H1 (cell line): Measurements from ENCODE around the gene SWI5. TPM values are rescaled to one million over a fixed set of nuclear protein-coding genes. Genes with fewer than 3 reads are reported as not detected.

Experiments used
- CTCF ChIA-PET: fragments of 300-600 bp; sonication (Branson Sonifier 250); formaldehyde crosslinking; loops from one replicate; lab custom pipeline; 2021; ENCODE audit not compliant: partially characterized antibody; lab: Charles Lee
- POLR2A ChIA-PET: fragments of 300-600 bp; sonication (Branson Sonifier 250); formaldehyde crosslinking; loops from one replicate; lab custom pipeline; 2021; ENCODE audit warnings: inconsistent platforms; ENCODE audit not compliant: partially characterized antibody; lab: Charles Lee
- DNase-seq, 2 experiments: peaks; one replicate each; pipeline versions ENCODE4 v3.0.0 to v3.0.0-alpha.2; 2010 to 2022; ENCODE audit warnings: low spot score in 2 of 2, low read depth in 1 of 2, mixed read lengths in 1 of 2
- FAIRE-seq: peaks from 2 replicates; lab custom pipeline; 2011; peaks lifted over from hg19 to GRCh38; lab: Jason Lieb, UNC
- H2AFZ ChIP-seq: 2 replicates; pipeline ENCODE4 v1.8.1; 2012; ENCODE audit warnings: low read length, inconsistent platforms
- H2AK5ac ChIP-seq: 2 replicates; pipeline ENCODE4 v1.6.1; 2013; ENCODE audit warnings: low read depth, low read length
- H2BK120ac ChIP-seq: replicated peaks from 2 replicates; pipeline ENCODE3; 2013; ENCODE audit warnings: low read depth, low read length, inconsistent platforms
- H2BK12ac ChIP-seq: 2 replicates; pipeline ENCODE4 v1.6.1; 2013; ENCODE audit warnings: low read depth, low read length
- H2BK15ac ChIP-seq: 2 replicates; pipeline ENCODE4 v1.6.1; 2013; ENCODE audit warnings: low read length
- H2BK20ac ChIP-seq: 2 replicates; pipeline ENCODE4 v1.6.1; 2013; ENCODE audit warnings: low read length
- H2BK5ac ChIP-seq: 2 replicates; pipeline ENCODE4 v1.6.1; 2013; ENCODE audit warnings: low read depth, low read length
- H3K14ac ChIP-seq: 2 replicates; pipeline ENCODE4 v1.6.1; 2013; ENCODE audit warnings: inconsistent platforms; ENCODE audit not compliant: insufficient read length
- H3K18ac ChIP-seq: 2 replicates; pipeline ENCODE4 v1.6.1; 2013; ENCODE audit warnings: low read length; ENCODE audit errors: extremely low read depth
- H3K23ac ChIP-seq: 2 replicates; pipeline ENCODE4 v1.6.1; 2013; ENCODE audit warnings: inconsistent platforms; ENCODE audit not compliant: insufficient read length
- H3K23me2 ChIP-seq: 2 replicates; pipeline ENCODE4 v1.6.1; 2013; ENCODE audit warnings: low read depth, low read length
- H3K27ac ChIP-seq: 2 replicates; pipeline ENCODE4 v1.6.1; 2011; ENCODE audit warnings: low read depth, low read length, inconsistent platforms
- H3K27me3 ChIP-seq, 4 experiments: replicated peaks in 1 of 4; 1 replicate in 1 of 4; 2 replicates in 3 of 4; pipeline versions ENCODE4 v1.6.1 to v1.8.1; 2011 to 2013; ENCODE audit warnings: low read length in 3 of 4, mild to moderate bottlenecking in 3 of 4, inconsistent platforms in 2 of 4, mixed read lengths in 2 of 4, moderate library complexity in 1 of 4; ENCODE audit not compliant: control insufficient read depth in 3 of 4, insufficient read depth in 3 of 4; ENCODE audit errors: extremely low read depth in 1 of 4
- H3K36me3 ChIP-seq, 4 experiments: 2 replicates each; pipeline versions ENCODE4 v1.6.1 to v1.8.1; 2011 to 2013; ENCODE audit warnings: mild to moderate bottlenecking in 4 of 4, low read length in 3 of 4, moderate library complexity in 2 of 4, control low read depth in 1 of 4, inconsistent platforms in 1 of 4; ENCODE audit not compliant: insufficient read depth in 4 of 4, control insufficient read depth in 2 of 4
- H3K4ac ChIP-seq: replicated peaks from 2 replicates; pipeline ENCODE3; 2013; ENCODE audit warnings: low read length, low read depth, mixed read lengths, inconsistent platforms; ENCODE audit not compliant: insufficient read length
- H3K4me1 ChIP-seq, 4 experiments: replicated peaks in 1 of 4; 1 replicate in 1 of 4; 2 replicates in 3 of 4; pipeline versions ENCODE4 v1.6.1 to v1.8.1; 2011 to 2013; ENCODE audit warnings: low read length in 3 of 4, inconsistent platforms in 2 of 4, mixed read lengths in 1 of 4; ENCODE audit not compliant: insufficient read depth in 4 of 4, control insufficient read depth in 3 of 4
- H3K4me2 ChIP-seq, 2 experiments: 2 replicates each; pipeline versions ENCODE4 v1.6.1 to v1.8.1; 2011 to 2013; ENCODE audit warnings: low read depth in 2 of 2, low read length in 2 of 2, control low read depth in 1 of 2, inconsistent platforms in 1 of 2, mild to moderate bottlenecking in 1 of 2; ENCODE audit not compliant: insufficient read depth in 1 of 2
- H3K4me3 ChIP-seq, 4 experiments: fragments of 200-600, 300-600 bp in 1 of 4; sonication (generic), shearing (Covaris generic), sonication (Bioruptor Twin) in 1 of 4; 2 replicates each; pipeline versions ENCODE4 v1.5.1 to v1.8.1; 2011 to 2016; ENCODE audit warnings: low read length in 4 of 4, low read depth in 3 of 4, control low read depth in 2 of 4, inconsistent platforms in 2 of 4, mild to moderate bottlenecking in 2 of 4, mixed read lengths in 1 of 4, moderate library complexity in 1 of 4; ENCODE audit not compliant: insufficient read depth in 2 of 4; ENCODE audit errors: extremely low read depth in 1 of 4
- H3K56ac ChIP-seq: replicated peaks from 2 replicates; pipeline ENCODE3; 2013; ENCODE audit warnings: low read depth, mild to moderate bottlenecking, mixed read lengths, low read length, inconsistent platforms; ENCODE audit not compliant: insufficient read length
- H3K79me1 ChIP-seq: 2 replicates; pipeline ENCODE4 v1.6.1; 2013; ENCODE audit warnings: low read depth, low read length, control low read depth
- H3K79me2 ChIP-seq, 2 experiments: 2 replicates each; pipeline versions ENCODE4 v1.6.1 to v1.8.1; 2012 to 2013; ENCODE audit warnings: low read length in 2 of 2, mild to moderate bottlenecking in 2 of 2, inconsistent platforms in 1 of 2; ENCODE audit not compliant: insufficient read depth in 2 of 2, control insufficient read depth in 1 of 2
- H3K9ac ChIP-seq, 4 experiments: replicated peaks in 1 of 4; 1 replicate in 1 of 4; 2 replicates in 3 of 4; pipeline versions ENCODE4 v1.6.1 to v1.8.1; 2011 to 2013; ENCODE audit warnings: low read depth in 3 of 4, low read length in 3 of 4, control low read depth in 2 of 4, mild to moderate bottlenecking in 2 of 4, moderate library complexity in 2 of 4, inconsistent platforms in 1 of 4; ENCODE audit errors: extremely low read depth in 1 of 4
- H3K9me3 ChIP-seq, 2 experiments: 2 replicates each; pipeline versions ENCODE4 v1.6.1 to v1.8.1; 2012 to 2013; ENCODE audit warnings: mild to moderate bottlenecking in 2 of 2, moderate library complexity in 2 of 2, control low read depth in 1 of 2, inconsistent platforms in 1 of 2, low read depth in 1 of 2, low read length in 1 of 2, mixed read lengths in 1 of 2; ENCODE audit not compliant: insufficient read depth in 2 of 2
- H4K20me1 ChIP-seq, 2 experiments: replicated peaks in 1 of 2; 2 replicates each; pipeline versions ENCODE3 to v1.8.1; 2011 to 2013; ENCODE audit warnings: inconsistent platforms in 2 of 2, low read length in 2 of 2, mild to moderate bottlenecking in 1 of 2; ENCODE audit not compliant: insufficient read depth in 2 of 2, control insufficient read depth in 1 of 2
- H4K5ac ChIP-seq: 2 replicates; pipeline ENCODE4 v1.6.1; 2013; ENCODE audit warnings: low read length, low read depth, mixed read lengths, inconsistent platforms; ENCODE audit not compliant: insufficient read length
- H4K8ac ChIP-seq: 2 replicates; pipeline ENCODE4 v1.8.0; 2013; ENCODE audit warnings: mild to moderate bottlenecking, moderate library complexity, low read length, inconsistent platforms; ENCODE audit not compliant: insufficient read depth; ENCODE audit errors: extremely low read depth
- H4K91ac ChIP-seq: replicated peaks from 2 replicates; pipeline ENCODE3; 2013; ENCODE audit warnings: low read length, mixed read lengths, inconsistent platforms; ENCODE audit not compliant: insufficient read length
- CBX5 ChIP-seq: fragments of 300-800, 300-1000 bp; sonication (generic); IDR thresholded peaks from 2 replicates; pipeline ENCODE4 v1.7.1; 2016; ENCODE audit warnings: antibody characterized with exemption, low read length, low read depth
- FOSL1 ChIP-seq: IDR thresholded peaks from 2 replicates; pipeline ENCODE4 v1.6.1; 2011; ENCODE audit warnings: mild to moderate bottlenecking, low read depth, low read length, moderate library complexity; ENCODE audit not compliant: insufficient read depth
- GABPA ChIP-seq: IDR thresholded peaks from 2 replicates; pipeline ENCODE4 v1.6.1; 2011; ENCODE audit warnings: mild to moderate bottlenecking, low read length, moderate library complexity, borderline replicate concordance; ENCODE audit not compliant: insufficient read depth
- HDAC6 ChIP-seq: IDR thresholded peaks from one replicate; pipeline ENCODE4 v1.7.1; 2012; ENCODE audit warnings: low read depth, mild to moderate bottlenecking, inconsistent platforms, low read length, moderate library complexity
- JUN ChIP-seq: IDR thresholded peaks from 2 replicates; pipeline ENCODE4 v1.6.1; 2011; ENCODE audit warnings: low read depth, mild to moderate bottlenecking, improper control_type of control experiment, low read length
- KDM1A ChIP-seq: fragments of 200-600, 300-600 bp; sonication (generic); IDR thresholded peaks from 2 replicates; pipeline ENCODE4 v1.7.1; 2016; ENCODE audit warnings: mild to moderate bottlenecking, low read length, borderline replicate concordance
- KDM5A ChIP-seq: fragments of 200-600 bp; IDR thresholded peaks from 2 replicates; pipeline ENCODE4 v1.7.1; 2012; ENCODE audit warnings: mild to moderate bottlenecking, low read length, inconsistent platforms, mixed read lengths
- RXRA ChIP-seq: IDR thresholded peaks from 2 replicates; pipeline ENCODE4 v1.6.1; 2011; ENCODE audit warnings: low read depth, mild to moderate bottlenecking, low read length, moderate library complexity; ENCODE audit not compliant: insufficient read depth
- SRF ChIP-seq: IDR thresholded peaks from 2 replicates; pipeline ENCODE4 v1.6.1; 2011; ENCODE audit warnings: mild to moderate bottlenecking, low read depth, low read length, moderate library complexity
- SUZ12 ChIP-seq: fragments of 200-600 bp; sonication (generic); IDR thresholded peaks from 2 replicates; pipeline ENCODE4 v1.6.1; 2012; ENCODE audit warnings: mild to moderate bottlenecking, inconsistent platforms, low read length, moderate library complexity, mixed read lengths
- WGBS, 2 experiments: shearing (Covaris generic) in 1 of 2; methylation state at CpG; one replicate each; pipeline versions ENCODE4 v1.1.6 to v1.1.7; 2013 to 2015; ENCODE audit warnings: low lambda C conversion rate in 2 of 2, mixed read lengths in 2 of 2, inconsistent platforms in 1 of 2, low coverage in 1 of 2, missing lambda C conversion rate in 1 of 2; ENCODE audit not compliant: insufficient replicate concordance in 2 of 2, insufficient coverage in 1 of 2, insufficient read length in 1 of 2; ENCODE audit errors: extremely low coverage in 1 of 2, missing lambda C conversion rate in 1 of 2; 5-methylcytosine and 5-hydroxymethylcytosine counted together
- polyA plus RNA-seq, 7 experiments: library from polyadenylated mRNA; depleted of rRNA in 3 of 7; stranded (reverse) in 5 of 7; unstranded in 2 of 7; fragments of >200 nt in 5 of 7; fragments of 200-250 nt in 2 of 7; gene quantifications; 1 replicate in 5 of 7; 2 replicates in 1 of 7; 4 replicates in 1 of 7; pipeline versions ENCODE4 v1.2.1 to v1.2.3, GENCODE V29; 2011 to 2013; ENCODE audit warnings: missing spikeins in 2 of 7, mixed read lengths in 2 of 7
- total RNA-seq: library from RNA; stranded (reverse); fragmentation: NEBNext Ultra II Directional; extraction: Animal tissue kit (Norgen Biotek cat#: 25700); gene quantifications from 2 replicates; pipeline ENCODE4 v1.2.1, GENCODE V29; 2021
- TF ChIP-seq, protein P1 (sequence below): IDR thresholded peaks from 2 replicates; pipeline ENCODE4 v1.6.1; 2011; ENCODE audit warnings: low read depth, mild to moderate bottlenecking, low read length; ENCODE audit not compliant: insufficient read depth

SWI5 gene
- total and polyA plus RNA-seq, 2 of the 8 experiments (the other 6 are each of a cell fraction or from before 2014, with no cell fraction given): 29.0 to 59.5 TPM

- H3K9me3 ChIP-seq: no peaks in the 10 kb centered on the region
- no peaks in the 10 kb centered on the region for H3K27me3 ChIP-seq
- no peak overlapping the region for H3K4ac ChIP-seq
- no peak for DNase-seq
- no peaks in the 10 kb centered on the region for H3K36me3 ChIP-seq
- no peak overlapping the region for H3K4me3 ChIP-seq
- H3K23me2 ChIP-seq: no peaks in the 10 kb centered on the region
- no peak overlapping the region for H4K5ac ChIP-seq
- H4K20me1 ChIP-seq: peaks cover 1 to 3% of the 10 kb centered on the region in 2 experiments
- H2BK5ac ChIP-seq: no peak overlapping the region
- CTCF ChIA-PET: interaction anchor here (0.8 to 8.1 kb wide), 16 partner anchors 8 to 124 kb away, joined by 3 to 88 read pairs (median 11); partner anchors contain the start of gene CERCAM
- H2BK12ac ChIP-seq: no peak overlapping the region
- no peak overlapping the region for H3K27ac ChIP-seq
- H3K79me2 ChIP-seq: no peaks in the 10 kb centered on the region
- H4K91ac ChIP-seq: no peak overlapping the region
- no peaks in the 10 kb centered on the region for H3K79me1 ChIP-seq
- H4K8ac ChIP-seq: no peak overlapping the region
- no peak overlapping the region for H3K18ac ChIP-seq
- POLR2A ChIA-PET: interaction anchor here (0.9 to 2.7 kb wide), 4 partner anchors 9 to 39 kb away, joined by 3 to 9 read pairs (median 8); no protein-coding TSS in a partner anchor
- no peak overlapping the region for H3K9ac ChIP-seq
- no peak overlapping the region for H2AFZ ChIP-seq
- no peak overlapping the region for H3K23ac ChIP-seq
- no peak overlapping the region for H3K14ac ChIP-seq
- no peak for FAIRE-seq
- H3K4me1 ChIP-seq: no peaks in the 10 kb centered on the region
- no peak overlapping the region for H2BK120ac ChIP-seq
- WGBS, 2 experiments: 90% methylated on average over 15 of the region's 16 CpGs; no CpG with 5 or more reads in 1 of the 2 experiments
- H3K4me2 ChIP-seq: no peak overlapping the region
- no peak overlapping the region for H2AK5ac ChIP-seq
- no peak overlapping the region for H3K56ac ChIP-seq
- H2BK15ac ChIP-seq: no peak overlapping the region; the same call in 1 of the 2 replicates
- no peak overlapping the region for H2BK20ac ChIP-seq
- TF ChIP-seq JUN (no peak), HDAC6 (no peak), SRF (no peak), GABPA (no peak), SUZ12 (no peak), CBX5 (no peak), KDM5A (no peak), KDM1A (no peak), RXRA (no peak), FOSL1 (no peak)
- TF ChIP-seq, protein P1, sequence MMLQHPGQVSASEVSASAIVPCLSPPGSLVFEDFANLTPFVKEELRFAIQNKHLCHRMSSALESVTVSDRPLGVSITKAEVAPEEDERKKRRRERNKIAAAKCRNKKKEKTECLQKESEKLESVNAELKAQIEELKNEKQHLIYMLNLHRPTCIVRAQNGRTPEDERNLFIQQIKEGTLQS: no peak
These were observed 20.5 kb downstream of the SWI5 start for GRCh38 chr9:128296340-128297220.
